Keratinocyte (primary cell): Measurements from ENCODE around the gene LPIN3.

ENCODE experiments used
- EZH2 ChIP-seq: IDR thresholded peaks from one replicate; pipeline ENCODE4 v1.6.1; 2012; ENCODE audit warnings: inconsistent platforms, mild to moderate bottlenecking, low read length, moderate library complexity
- TF ChIP-seq, protein P1 (sequence below), 3 experiments: IDR thresholded peaks in 1 of 3; conservative IDR thresholded peaks in 1 of 3; optimal IDR thresholded peaks in 1 of 3; 2 replicates in 2 of 3; 3 replicates in 1 of 3; pipeline versions ENCODE3 to v1.5.1; 2011; ENCODE audit warnings: low read length in 3 of 3, mild to moderate bottlenecking in 3 of 3, moderate library complexity in 2 of 3, control low read depth in 1 of 3, inconsistent platforms in 1 of 3; ENCODE audit not compliant: insufficient read depth in 2 of 3; ENCODE audit errors: extremely low read depth in 1 of 3

DNA sequence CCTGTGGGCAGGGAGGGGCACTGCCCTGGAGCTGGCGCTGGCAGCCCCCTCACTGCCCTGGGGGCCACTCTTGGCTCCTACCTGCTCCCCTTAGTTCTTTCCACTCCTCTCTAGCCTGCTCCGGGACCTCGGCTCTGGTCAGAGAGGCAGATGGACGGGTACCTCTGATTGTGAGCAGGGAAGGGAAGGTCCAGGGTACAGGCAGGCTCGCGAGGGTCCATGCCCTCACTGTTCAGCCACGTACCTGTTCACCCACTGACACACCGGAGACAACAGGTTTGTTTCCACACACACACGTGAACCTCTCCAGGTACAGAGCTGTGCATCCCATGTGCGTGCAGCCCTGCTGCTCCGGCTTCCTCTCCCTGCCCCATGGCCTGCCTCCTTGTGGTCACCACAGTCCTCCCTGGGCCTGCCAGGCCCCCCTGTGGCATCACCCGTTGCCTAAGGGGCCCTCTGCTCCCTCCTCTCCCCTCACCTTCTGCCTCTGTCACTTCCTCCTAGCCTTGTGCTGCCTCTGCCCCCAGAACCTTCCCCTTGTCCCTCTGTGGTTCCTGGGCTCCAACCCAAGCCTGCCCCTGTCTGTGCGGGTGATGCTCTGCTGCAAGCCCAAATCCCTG, 23.7 kb downstream of the LPIN3 start:
- TF ChIP-seq, protein P1, sequence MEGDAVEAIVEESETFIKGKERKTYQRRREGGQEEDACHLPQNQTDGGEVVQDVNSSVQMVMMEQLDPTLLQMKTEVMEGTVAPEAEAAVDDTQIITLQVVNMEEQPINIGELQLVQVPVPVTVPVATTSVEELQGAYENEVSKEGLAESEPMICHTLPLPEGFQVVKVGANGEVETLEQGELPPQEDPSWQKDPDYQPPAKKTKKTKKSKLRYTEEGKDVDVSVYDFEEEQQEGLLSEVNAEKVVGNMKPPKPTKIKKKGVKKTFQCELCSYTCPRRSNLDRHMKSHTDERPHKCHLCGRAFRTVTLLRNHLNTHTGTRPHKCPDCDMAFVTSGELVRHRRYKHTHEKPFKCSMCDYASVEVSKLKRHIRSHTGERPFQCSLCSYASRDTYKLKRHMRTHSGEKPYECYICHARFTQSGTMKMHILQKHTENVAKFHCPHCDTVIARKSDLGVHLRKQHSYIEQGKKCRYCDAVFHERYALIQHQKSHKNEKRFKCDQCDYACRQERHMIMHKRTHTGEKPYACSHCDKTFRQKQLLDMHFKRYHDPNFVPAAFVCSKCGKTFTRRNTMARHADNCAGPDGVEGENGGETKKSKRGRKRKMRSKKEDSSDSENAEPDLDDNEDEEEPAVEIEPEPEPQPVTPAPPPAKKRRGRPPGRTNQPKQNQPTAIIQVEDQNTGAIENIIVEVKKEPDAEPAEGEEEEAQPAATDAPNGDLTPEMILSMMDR (optimal IDR thresholded peaks at IDR 0.05 in 1 of 3, IDR thresholded peaks at IDR 0.05 in 1 of 3, conservative IDR thresholded peaks at IDR 0.05 in 1 of 3; ENCODE audit: extremely low read depth in 1 of 3, insufficient read depth in 2 of 3, low read length in 3 of 3), result no peak
- no peak for TF ChIP-seq EZH2
